ENCODE data around the gene NFIA.

The NFIA gene

DNA sequence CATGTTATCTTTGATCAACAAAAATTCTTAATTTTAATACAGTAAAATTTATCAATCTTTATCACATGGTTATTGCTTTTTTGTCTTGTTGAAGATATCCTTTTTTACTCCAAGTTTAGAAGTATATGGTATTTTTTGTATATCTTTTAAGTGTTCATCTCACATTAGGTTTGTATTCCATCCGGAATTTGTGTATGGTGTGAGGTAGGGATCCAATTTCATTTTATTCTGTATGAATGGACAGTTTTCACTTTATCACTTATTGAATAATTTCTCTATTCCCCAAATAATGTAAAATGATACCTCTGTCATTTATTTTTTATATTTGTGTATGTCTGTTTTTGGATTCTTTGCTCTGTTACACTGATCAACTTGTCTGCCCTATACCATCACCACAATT, 25.3 kb downstream of the NFIA start:
- H3K27ac ChIP-seq (ENCODE audit: low read length): no peak overlapping the region
- H3K27me3 ChIP-seq (ENCODE audit: control insufficient read depth, insufficient read depth, low read length): no peaks in the 10 kb centered on the region
- DNase-seq (ENCODE audit: low read depth, low spot score): no peak
- H3K36me3 ChIP-seq (ENCODE audit: control insufficient read depth, insufficient read depth, low read length): no peaks in the 10 kb centered on the region
- no peaks in the 10 kb centered on the region for H3K4me1 ChIP-seq (ENCODE audit: control insufficient read depth, insufficient read depth, low read length)
- H3K4me3 ChIP-seq (ENCODE audit: low read length): no peak overlapping the region
- no CpG with 5 or more reads among the region's 1 CpG for WGBS (ENCODE audit: insufficient coverage, insufficient read length)
- H3K9me3 ChIP-seq (ENCODE audit: control insufficient read depth, insufficient read depth, low read length): no peaks in the 10 kb centered on the region

GRCh38 chr1:61109158-61109557, 26.8 kb downstream of the NFIA start:
- H3K27ac ChIP-seq (ENCODE audit: low read length): no peak overlapping the region
- no CpG with 5 or more reads among the region's 1 CpG for WGBS (ENCODE audit: insufficient coverage, insufficient read length)
- H3K4me1 ChIP-seq (ENCODE audit: control insufficient read depth, insufficient read depth, low read length): no peaks in the 10 kb centered on the region

GRCh38 chr1:61109910-61110309, 27.5 kb downstream of the NFIA start:
- Histone ChIP-seq H3K4me3 (ENCODE audit: low read length) (no peak overlapping the region), H3K27me3 (ENCODE audit: control insufficient read depth, insufficient read depth, low read length) (no peaks in the 10 kb centered on the region), H3K27ac (ENCODE audit: low read length) (no peak overlapping the region), H3K4me1 (ENCODE audit: control insufficient read depth, insufficient read depth, low read length) (no peaks in the 10 kb centered on the region), H3K36me3 (ENCODE audit: control insufficient read depth, insufficient read depth, low read length) (no peaks in the 10 kb centered on the region), H3K9me3 (ENCODE audit: control insufficient read depth, insufficient read depth, low read length) (no peaks in the 10 kb centered on the region)
- DNase-seq (ENCODE audit: low read depth, low spot score): no peak

More at GRCh38 chr1:61109158-61109557, 26.8 kb downstream of the NFIA start:
- no peaks in the 10 kb centered on the region for H3K27me3 ChIP-seq (ENCODE audit: control insufficient read depth, insufficient read depth, low read length)
- H3K4me3 ChIP-seq (ENCODE audit: low read length): no peak overlapping the region
- DNase-seq (ENCODE audit: low read depth, low spot score): no peak
- H3K36me3 ChIP-seq (ENCODE audit: control insufficient read depth, insufficient read depth, low read length): no peaks in the 10 kb centered on the region
- no peaks in the 10 kb centered on the region for H3K9me3 ChIP-seq (ENCODE audit: control insufficient read depth, insufficient read depth, low read length)

- DNase-seq (ENCODE audit: low read depth, low spot score): no peak
- no peaks in the 10 kb centered on the region for H3K27me3 ChIP-seq (ENCODE audit: control insufficient read depth, insufficient read depth, low read length)
- 100% methylated on average over 1 of the region's 1 CpG for WGBS (ENCODE audit: insufficient coverage, insufficient read length)
- H3K27ac ChIP-seq (ENCODE audit: low read length): no peak overlapping the region
- no peak overlapping the region for H3K4me3 ChIP-seq (ENCODE audit: low read length)
- H3K36me3 ChIP-seq (ENCODE audit: control insufficient read depth, insufficient read depth, low read length): no peaks in the 10 kb centered on the region
- no peaks in the 10 kb centered on the region for H3K9me3 ChIP-seq (ENCODE audit: control insufficient read depth, insufficient read depth, low read length)
- H3K4me1 ChIP-seq (ENCODE audit: control insufficient read depth, insufficient read depth, low read length): no peaks in the 10 kb centered on the region
Observed at GRCh38 chr1:61110554-61110953, 28.2 kb downstream of the NFIA start.

DNA sequence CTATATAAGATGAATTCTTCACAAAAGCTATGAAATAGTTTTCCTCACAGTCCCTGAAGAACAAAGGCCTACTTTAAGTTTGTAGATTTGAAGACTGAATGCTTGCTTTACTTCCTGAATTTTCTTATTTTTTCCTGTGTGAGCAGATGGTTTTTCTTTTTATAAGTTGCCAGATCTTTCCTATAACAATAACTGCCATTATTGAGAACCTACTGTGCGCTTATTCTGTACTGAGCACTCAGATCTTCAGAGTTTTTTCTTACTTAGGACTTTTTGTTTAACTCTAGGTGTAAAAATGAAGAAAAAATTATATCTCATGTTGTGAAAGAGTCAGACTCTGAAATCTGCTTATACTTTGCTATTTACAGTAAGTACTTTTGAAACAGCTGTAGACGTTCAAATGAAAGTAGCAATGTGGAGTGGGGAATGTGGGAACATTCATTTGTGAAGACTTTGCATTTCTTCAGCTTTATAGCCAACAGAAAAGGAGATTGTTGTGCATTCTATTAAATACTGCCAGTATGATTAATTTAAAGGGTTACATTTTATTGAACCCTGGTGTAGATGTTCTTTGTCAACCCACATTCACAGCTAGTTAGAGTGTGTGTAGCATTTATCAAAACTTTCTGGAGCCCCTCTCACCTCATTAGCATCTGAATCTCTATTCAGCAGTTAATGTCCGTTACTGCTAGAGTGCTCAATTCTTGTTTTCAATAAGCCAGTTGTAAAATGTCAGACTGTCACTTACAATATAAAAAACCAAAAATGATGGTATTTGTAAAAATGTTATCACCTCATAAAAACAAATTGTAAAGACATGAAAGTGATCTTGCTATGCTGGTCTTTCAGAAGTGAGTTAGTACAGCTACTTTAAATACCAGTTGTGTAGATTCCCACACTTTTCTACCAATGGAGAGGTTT, 29.0 kb downstream of the NFIA start:
- Histone ChIP-seq H3K4me3 (ENCODE audit: low read length) (no peak overlapping the region), H3K27ac (ENCODE audit: low read length) (no peak overlapping the region), H3K27me3 (ENCODE audit: control insufficient read depth, insufficient read depth, low read length) (no peaks in the 10 kb centered on the region), H3K4me1 (ENCODE audit: control insufficient read depth, insufficient read depth, low read length) (no peaks in the 10 kb centered on the region), H3K9me3 (ENCODE audit: control insufficient read depth, insufficient read depth, low read length) (no peaks in the 10 kb centered on the region), H3K36me3 (ENCODE audit: control insufficient read depth, insufficient read depth, low read length) (no peaks in the 10 kb centered on the region)
- DNase-seq (ENCODE audit: low read depth, low spot score): no peak
- no CpG with 5 or more reads among the region's 3 CpGs for WGBS (ENCODE audit: insufficient coverage, insufficient read length)

DNA sequence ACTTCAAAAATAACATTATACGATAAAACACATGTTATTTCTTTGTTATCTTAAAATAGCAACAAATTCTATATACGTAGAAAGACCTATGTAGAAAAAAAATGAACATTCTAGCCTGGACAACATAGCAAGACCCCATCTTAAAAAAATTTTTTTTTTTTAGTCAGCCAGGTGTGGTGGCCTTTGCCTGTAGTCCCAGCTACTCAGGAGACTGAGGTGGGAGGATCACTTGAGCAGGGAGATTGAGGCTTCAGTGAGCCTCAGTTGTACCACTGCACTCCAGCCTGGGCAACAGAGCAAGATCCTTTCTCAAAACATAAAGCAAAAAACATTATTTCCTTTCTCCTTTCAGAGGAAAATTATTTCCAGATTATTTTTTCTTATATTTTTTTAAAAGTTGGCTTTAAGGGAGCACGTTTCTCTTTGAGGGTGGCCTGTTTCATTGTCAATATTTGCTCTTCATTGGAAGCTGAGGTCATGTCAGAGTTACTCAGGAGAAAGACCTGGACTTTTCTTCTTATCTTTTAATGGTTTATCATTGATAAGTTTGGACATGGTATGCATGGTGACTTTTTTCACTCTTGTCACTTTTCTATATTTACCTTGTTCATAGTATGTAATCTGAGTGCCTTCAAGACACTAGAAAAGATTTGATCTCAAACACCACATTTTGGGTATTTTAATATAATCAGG, 32.0 kb downstream of the NFIA start:
- no peak for DNase-seq (ENCODE audit: low read depth, low spot score)
- Histone ChIP-seq H3K4me3 (ENCODE audit: low read length) (no peak overlapping the region), H3K36me3 (ENCODE audit: control insufficient read depth, insufficient read depth, low read length) (no peaks in the 10 kb centered on the region), H3K9me3 (ENCODE audit: control insufficient read depth, insufficient read depth, low read length) (no peaks in the 10 kb centered on the region), H3K27ac (ENCODE audit: low read length) (no peak overlapping the region), H3K27me3 (ENCODE audit: control insufficient read depth, insufficient read depth, low read length) (no peaks in the 10 kb centered on the region), H3K4me1 (ENCODE audit: control insufficient read depth, insufficient read depth, low read length) (no peaks in the 10 kb centered on the region)
- no CpG with 5 or more reads among the region's 3 CpGs for WGBS (ENCODE audit: insufficient coverage, insufficient read length)

DNA sequence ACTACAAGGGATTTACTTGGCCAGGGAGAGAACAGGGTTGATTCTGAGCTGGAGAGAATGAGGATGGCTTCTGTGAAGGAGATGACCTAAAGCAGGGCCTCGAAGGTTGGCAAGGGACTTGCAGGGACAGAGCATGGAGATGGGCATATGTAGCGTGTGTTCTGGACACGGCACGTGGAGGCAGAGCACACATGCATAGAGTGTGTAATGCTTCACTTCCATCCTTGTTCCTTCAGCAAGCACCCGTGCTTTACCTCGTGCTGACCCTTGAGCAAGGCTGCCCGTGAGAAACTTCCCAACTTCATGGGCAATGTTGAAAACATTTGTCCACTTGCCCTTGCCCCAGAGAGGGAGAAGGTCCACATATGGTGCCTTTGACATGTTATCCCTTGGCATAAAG, 33.1 kb downstream of the NFIA start:
- no CpG with 5 or more reads among the region's 7 CpGs for WGBS (ENCODE audit: insufficient coverage, insufficient read length)
- H3K36me3 ChIP-seq (ENCODE audit: control insufficient read depth, insufficient read depth, low read length): no peaks in the 10 kb centered on the region
- no peak overlapping the region for H3K27ac ChIP-seq (ENCODE audit: low read length)
- H3K4me1 ChIP-seq (ENCODE audit: control insufficient read depth, insufficient read depth, low read length): no peaks in the 10 kb centered on the region
- H3K9me3 ChIP-seq (ENCODE audit: control insufficient read depth, insufficient read depth, low read length): no peaks in the 10 kb centered on the region
- no peaks in the 10 kb centered on the region for H3K27me3 ChIP-seq (ENCODE audit: control insufficient read depth, insufficient read depth, low read length)
- no peak for DNase-seq (ENCODE audit: low read depth, low spot score)
- no peak overlapping the region for H3K4me3 ChIP-seq (ENCODE audit: low read length)

DNA sequence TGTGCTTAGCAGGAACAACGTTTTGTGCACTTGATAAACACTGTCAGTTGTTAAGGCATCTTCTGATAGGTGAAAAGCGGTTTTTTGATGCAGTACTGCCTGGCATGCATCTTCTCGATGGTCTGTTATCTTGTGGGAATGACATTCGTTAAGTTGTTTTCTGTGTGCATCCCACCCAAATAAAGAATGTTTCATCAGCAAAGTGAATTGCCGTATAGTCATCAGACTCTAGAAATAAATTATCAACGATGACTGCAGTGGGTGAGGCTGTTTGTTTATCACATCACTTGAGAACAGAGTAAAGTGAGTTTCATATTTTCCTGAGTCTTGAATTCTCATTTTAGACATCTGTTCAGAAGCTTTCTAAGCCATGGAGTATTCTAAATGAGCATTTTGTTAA, 34.1 kb downstream of the NFIA start:
- Histone ChIP-seq H3K27ac (ENCODE audit: low read length) (no peak overlapping the region), H3K36me3 (ENCODE audit: control insufficient read depth, insufficient read depth, low read length) (no peaks in the 10 kb centered on the region), H3K9me3 (ENCODE audit: control insufficient read depth, insufficient read depth, low read length) (no peaks in the 10 kb centered on the region), H3K4me1 (ENCODE audit: control insufficient read depth, insufficient read depth, low read length) (no peaks in the 10 kb centered on the region), H3K27me3 (ENCODE audit: control insufficient read depth, insufficient read depth, low read length) (no peaks in the 10 kb centered on the region), H3K4me3 (ENCODE audit: low read length) (no peak overlapping the region)
- WGBS (ENCODE audit: insufficient coverage, insufficient read length): no CpG with 5 or more reads among the region's 6 CpGs
- no peak for DNase-seq (ENCODE audit: low read depth, low spot score)

DNA sequence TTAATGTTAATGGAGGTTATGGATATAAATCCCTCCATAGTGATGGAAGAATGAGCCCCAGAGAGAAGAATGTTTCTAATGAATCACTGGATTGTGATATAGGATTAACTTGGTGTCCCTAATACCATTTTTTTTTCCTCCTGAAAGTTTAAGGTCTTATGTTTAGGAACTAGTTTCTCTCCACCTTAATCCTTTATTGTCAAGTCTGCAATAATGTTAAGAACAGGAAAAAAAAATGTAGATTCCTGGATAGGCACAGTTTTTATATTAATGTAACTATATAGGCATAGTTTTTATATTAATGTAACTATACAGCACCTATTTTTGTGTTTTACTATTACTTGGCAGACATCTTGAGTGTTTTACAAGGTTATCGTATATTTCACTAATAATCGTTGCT, 34.9 kb downstream of the NFIA start:
- no peak for DNase-seq (ENCODE audit: low read depth, low spot score)
- Histone ChIP-seq H3K9me3 (ENCODE audit: control insufficient read depth, insufficient read depth, low read length) (no peaks in the 10 kb centered on the region), H3K4me1 (ENCODE audit: control insufficient read depth, insufficient read depth, low read length) (no peaks in the 10 kb centered on the region), H3K27ac (ENCODE audit: low read length) (no peak overlapping the region), H3K4me3 (ENCODE audit: low read length) (no peak overlapping the region), H3K27me3 (ENCODE audit: control insufficient read depth, insufficient read depth, low read length) (no peaks in the 10 kb centered on the region), H3K36me3 (ENCODE audit: control insufficient read depth, insufficient read depth, low read length) (no peaks in the 10 kb centered on the region)
- WGBS (ENCODE audit: insufficient coverage, insufficient read length): no CpG with 5 or more reads among the region's 2 CpGs

- no CpG with 5 or more reads among the region's 3 CpGs for WGBS (ENCODE audit: insufficient coverage, insufficient read length)
- Histone ChIP-seq H3K4me3 (ENCODE audit: low read length) (no peak overlapping the region), H3K27me3 (ENCODE audit: control insufficient read depth, insufficient read depth, low read length) (no peaks in the 10 kb centered on the region), H3K9me3 (ENCODE audit: control insufficient read depth, insufficient read depth, low read length) (no peaks in the 10 kb centered on the region), H3K27ac (ENCODE audit: low read length) (no peak overlapping the region), H3K36me3 (ENCODE audit: control insufficient read depth, insufficient read depth, low read length) (no peaks in the 10 kb centered on the region), H3K4me1 (ENCODE audit: control insufficient read depth, insufficient read depth, low read length) (no peaks in the 10 kb centered on the region)
- DNase-seq (ENCODE audit: low read depth, low spot score): no peak
Observed at GRCh38 chr1:61119085-61119484, 36.7 kb downstream of the NFIA start.
